Measurements from ENCODE around the gene SLC29A3.

DNA sequence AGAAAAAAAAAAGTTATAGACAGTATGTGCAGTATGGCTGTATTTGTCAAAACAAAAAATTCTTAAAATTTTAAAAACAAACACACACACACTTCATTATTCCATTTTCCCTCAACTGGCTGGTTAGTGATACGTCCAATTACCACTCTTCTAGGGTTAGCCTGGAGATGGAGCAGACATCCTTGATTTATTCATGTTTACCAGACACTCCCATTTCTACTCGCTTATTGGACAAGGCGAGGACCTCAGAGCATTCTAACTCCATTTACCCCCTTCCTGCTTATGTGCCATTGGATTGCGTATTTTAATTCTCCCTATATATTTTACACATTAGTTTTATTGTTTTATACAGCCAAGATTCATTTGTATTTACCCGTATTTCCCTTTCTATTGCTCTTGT is 69.1 kb downstream of the SLC29A3 start:
- TF ChIP-seq, protein P1, sequence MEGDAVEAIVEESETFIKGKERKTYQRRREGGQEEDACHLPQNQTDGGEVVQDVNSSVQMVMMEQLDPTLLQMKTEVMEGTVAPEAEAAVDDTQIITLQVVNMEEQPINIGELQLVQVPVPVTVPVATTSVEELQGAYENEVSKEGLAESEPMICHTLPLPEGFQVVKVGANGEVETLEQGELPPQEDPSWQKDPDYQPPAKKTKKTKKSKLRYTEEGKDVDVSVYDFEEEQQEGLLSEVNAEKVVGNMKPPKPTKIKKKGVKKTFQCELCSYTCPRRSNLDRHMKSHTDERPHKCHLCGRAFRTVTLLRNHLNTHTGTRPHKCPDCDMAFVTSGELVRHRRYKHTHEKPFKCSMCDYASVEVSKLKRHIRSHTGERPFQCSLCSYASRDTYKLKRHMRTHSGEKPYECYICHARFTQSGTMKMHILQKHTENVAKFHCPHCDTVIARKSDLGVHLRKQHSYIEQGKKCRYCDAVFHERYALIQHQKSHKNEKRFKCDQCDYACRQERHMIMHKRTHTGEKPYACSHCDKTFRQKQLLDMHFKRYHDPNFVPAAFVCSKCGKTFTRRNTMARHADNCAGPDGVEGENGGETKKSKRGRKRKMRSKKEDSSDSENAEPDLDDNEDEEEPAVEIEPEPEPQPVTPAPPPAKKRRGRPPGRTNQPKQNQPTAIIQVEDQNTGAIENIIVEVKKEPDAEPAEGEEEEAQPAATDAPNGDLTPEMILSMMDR (IDR thresholded peaks at IDR 0.05), result no peak
- TF ChIP-seq POLR2A (IDR thresholded peaks at IDR 0.05), result no peak
- no peak for TF ChIP-seq POLR2AphosphoS5 (IDR thresholded peaks at IDR 0.05)
